Measurements from ENCODE around the gene FUZ. TPM values are rescaled to one million over a fixed set of nuclear protein-coding genes. Genes with fewer than 3 reads are reported as not detected.
A peak's percentile ranks its signal among the peaks of the same experiment; 100 is the strongest.

FUZ gene
- total and polyA plus RNA-seq, 2 of the 8 experiments (the other 6 are each of a cell fraction or from before 2014, with no cell fraction given): 28.4 to 33.9 TPM

- TF ChIP-seq KDM4A (IDR thresholded peaks at IDR 0.05; ENCODE audit: low read depth, low read length, severe bottlenecking) (no peak), ATF2 (IDR thresholded peaks at IDR 0.05; ENCODE audit: low read length) (no peak), POLR2A (IDR thresholded peaks at IDR 0.05; ENCODE audit: control extremely low read depth in 1 of 2, low read depth in 2 of 2, low read length in 2 of 2) (peak in 1 of 2 experiments; percentile 37; a peak in 1 of 3 replicates), MAFK (IDR thresholded peaks at IDR 0.05; ENCODE audit: low read depth, low read length) (no peak), TAF7 (optimal IDR thresholded peaks at IDR 0.05; ENCODE audit: borderline replicate concordance, low read depth, low read length) (peak; percentile 34), CTBP2 (IDR thresholded peaks at IDR 0.05; ENCODE audit: borderline replicate concordance, insufficient read depth, insufficient read length, low read length) (no peak), POLR2AphosphoS5 (IDR thresholded peaks at IDR 0.05; ENCODE audit: low read depth, low read length) (peak; percentile 70; the same call in 1 of the 2 replicates), BRCA1 (IDR thresholded peaks at IDR 0.05; ENCODE audit: low read depth, low read length) (no peak), SP4 (IDR thresholded peaks at IDR 0.05; ENCODE audit: low read length) (peak; percentile 46; the same call in 1 of the 2 replicates), SUZ12 (IDR thresholded peaks at IDR 0.05; ENCODE audit: low read length) (no peak), HDAC6 (IDR thresholded peaks at IDR 0.05; ENCODE audit: low read depth, low read length) (no peak)
- H2BK15ac ChIP-seq (ENCODE audit: low read length): no peak overlapping the region
- no peak overlapping the region for H3K4me3 ChIP-seq (ENCODE audit: extremely low read depth in 1 of 4, insufficient read depth in 2 of 4, low read depth in 3 of 4, low read length in 4 of 4)
- ChIA-PET POLR2A (ENCODE audit: partially characterized antibody) (interaction anchor here (0.9 to 12.4 kb wide), 12 partner anchors 7 to 171 kb away, joined by 3 to 247 read pairs (median 4); partner anchors contain the start of genes ADM5, AKT1S1, MED25 and PTOV1), CTCF (ENCODE audit: partially characterized antibody) (interaction anchor here (0.9 to 1.0 kb wide), 3 partner anchors 14 to 60 kb away, joined by 3 to 4 read pairs (median 3); no protein-coding TSS in a partner anchor)
- H4K8ac ChIP-seq (ENCODE audit: extremely low read depth, insufficient read depth, low read length): peak overlapping the region; percentile 18; the same call in 1 of the 2 replicates
- no peak overlapping the region for H3K9ac ChIP-seq (replicated peaks in 1 of 4; ENCODE audit: extremely low read depth in 1 of 4, low read depth in 3 of 4, low read length in 3 of 4)
- 80% methylated on average over 13 of the region's 13 CpGs; no CpG with 5 or more reads in 1 of the 2 experiments for WGBS, 2 experiments (ENCODE audit: extremely low coverage in 1 of 2, insufficient coverage in 1 of 2, insufficient read length in 1 of 2, insufficient replicate concordance in 2 of 2, low coverage in 1 of 2, low lambda C conversion rate in 2 of 2, missing lambda C conversion rate in 1 of 2)
- H2AFZ ChIP-seq (ENCODE audit: low read length): no peak overlapping the region
- H3K56ac ChIP-seq (replicated peaks; ENCODE audit: insufficient read length, low read depth, low read length): no peak overlapping the region
- peak overlapping the region; percentile 44; the same call in 1 of the 2 replicates for H2BK5ac ChIP-seq (ENCODE audit: low read depth, low read length)
- no peak overlapping the region for H3K27ac ChIP-seq (ENCODE audit: low read depth, low read length)
- peak in 1 of 2 experiments; percentile 63 for DNase-seq (ENCODE audit: low read depth in 1 of 2, low spot score in 2 of 2)
- no peaks in the 10 kb centered on the region for H3K9me3 ChIP-seq (ENCODE audit: insufficient read depth in 2 of 2, low read depth in 1 of 2, low read length in 1 of 2)
- no peak overlapping the region for H4K5ac ChIP-seq (ENCODE audit: insufficient read length, low read depth, low read length)
- H2BK20ac ChIP-seq (ENCODE audit: low read length): no peak overlapping the region
- H3K23ac ChIP-seq (ENCODE audit: insufficient read length): no peak overlapping the region
- H3K4me2 ChIP-seq (ENCODE audit: insufficient read depth in 1 of 2, low read depth in 2 of 2, low read length in 2 of 2): no peak overlapping the region
- H2BK12ac ChIP-seq (ENCODE audit: low read depth, low read length): no peak overlapping the region
- H3K79me1 ChIP-seq (ENCODE audit: low read depth, low read length): peaks cover 12% of the 10 kb centered on the region
- H2AK5ac ChIP-seq (ENCODE audit: low read depth, low read length): no peak overlapping the region
- H3K23me2 ChIP-seq (ENCODE audit: low read depth, low read length): no peaks in the 10 kb centered on the region; the same call in 1 of the 2 replicates
- no peak overlapping the region for H2BK120ac ChIP-seq (replicated peaks; ENCODE audit: low read depth, low read length)
- H3K4ac ChIP-seq (replicated peaks; ENCODE audit: insufficient read length, low read depth, low read length): no peak overlapping the region
- no peak for FAIRE-seq
- peaks cover 34 to 47% of the 10 kb centered on the region in 2 experiments for H4K20me1 ChIP-seq (replicated peaks in 1 of 2; ENCODE audit: control insufficient read depth in 1 of 2, insufficient read depth in 2 of 2, low read length in 2 of 2)
- peaks cover 0 to 20% of the 10 kb centered on the region in 2 experiments; a peak in 2 of 4 replicates for H3K79me2 ChIP-seq (ENCODE audit: control insufficient read depth in 1 of 2, insufficient read depth in 2 of 2, low read length in 2 of 2)
- H3K4me1 ChIP-seq (replicated peaks in 1 of 4; ENCODE audit: control insufficient read depth in 3 of 4, insufficient read depth in 4 of 4, low read length in 3 of 4): peaks cover 0 to 10% (median 3%) of the 10 kb centered on the region in 4 experiments; a peak in 5 of 7 replicates
- no peak overlapping the region for H4K91ac ChIP-seq (replicated peaks; ENCODE audit: insufficient read length, low read length)
- no peaks in the 10 kb centered on the region for H3K27me3 ChIP-seq (replicated peaks in 1 of 4; ENCODE audit: control insufficient read depth in 3 of 4, extremely low read depth in 1 of 4, insufficient read depth in 3 of 4, low read length in 3 of 4)
- no peak overlapping the region for H3K14ac ChIP-seq (ENCODE audit: insufficient read length)
- peaks cover 34 to 74% (median 58%) of the 10 kb centered on the region in 4 experiments for H3K36me3 ChIP-seq (ENCODE audit: control insufficient read depth in 2 of 4, insufficient read depth in 4 of 4, low read length in 3 of 4)
- H3K18ac ChIP-seq (ENCODE audit: extremely low read depth, low read length): no peak overlapping the region
Measured at GRCh38 chr19:49861107-49861506, 48.0 kb upstream of the FUZ start.

All from H1 (cell line).